HUES6 (cell line): ENCODE results near the gene CAMK1G.

ENCODE experiments used
- H3K27ac ChIP-seq: 2 replicates; pipeline ENCODE4 v1.7.0; 2013; ENCODE audit warnings: low read depth, mild to moderate bottlenecking, low read length, inconsistent platforms
- H3K27me3 ChIP-seq: 2 replicates; pipeline ENCODE4 v1.6.1; 2013; ENCODE audit warnings: low read length; ENCODE audit not compliant: control insufficient read depth, insufficient read depth
- H3K36me3 ChIP-seq: 2 replicates; pipeline ENCODE4 v1.6.1; 2013; ENCODE audit warnings: low read length; ENCODE audit not compliant: control insufficient read depth, insufficient read depth
- H3K4me1 ChIP-seq: 2 replicates; pipeline ENCODE4 v1.6.1; 2013; ENCODE audit warnings: low read length; ENCODE audit not compliant: control insufficient read depth, insufficient read depth
- H3K4me3 ChIP-seq: 2 replicates; pipeline ENCODE4 v1.5.1; 2013; ENCODE audit warnings: low read depth, low read length
- H3K9ac ChIP-seq: one replicate; pipeline ENCODE4 v1.6.1; 2013; ENCODE audit warnings: mild to moderate bottlenecking, low read length
- H3K9me3 ChIP-seq: 2 replicates; pipeline ENCODE4 v1.6.1; 2013; ENCODE audit warnings: low read depth, low read length; ENCODE audit not compliant: control insufficient read depth, insufficient read depth

The CAMK1G gene

DNA sequence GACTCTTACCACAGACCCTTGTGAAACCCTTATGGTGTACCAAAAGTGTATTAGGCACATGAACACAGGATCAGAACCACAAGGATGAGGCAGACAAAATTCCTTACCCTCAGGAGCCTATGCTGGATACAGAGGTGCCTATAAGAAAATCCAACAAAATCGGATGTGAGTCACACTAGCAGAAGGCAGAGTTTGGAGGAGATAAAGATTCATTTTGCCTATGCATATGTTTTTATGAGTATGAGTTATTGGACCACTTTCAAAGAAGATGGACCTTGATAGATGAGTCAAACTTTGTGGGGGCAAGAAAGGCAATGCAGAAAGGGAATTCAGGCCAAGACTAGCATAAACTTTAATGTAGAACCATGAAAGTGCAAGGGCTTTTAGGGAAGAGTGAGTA, 17.0 kb downstream of the CAMK1G start:
- Histone ChIP-seq H3K36me3 (no peaks in the 10 kb centered on the region), H3K4me1 (no peaks in the 10 kb centered on the region), H3K9ac (no peak overlapping the region), H3K9me3 (no peaks in the 10 kb centered on the region), H3K27ac (no peak overlapping the region), H3K4me3 (no peak overlapping the region), H3K27me3 (peaks cover 14% of the 10 kb centered on the region; the same call in 1 of the 2 replicates)

GRCh38 chr1:209601809-209602657, 18.5 kb downstream of the CAMK1G start:
- Histone ChIP-seq H3K9ac (no peak overlapping the region), H3K9me3 (no peaks in the 10 kb centered on the region), H3K27ac (no peak overlapping the region), H3K36me3 (no peaks in the 10 kb centered on the region), H3K27me3 (peaks cover 14% of the 10 kb centered on the region; the same call in 1 of the 2 replicates), H3K4me1 (no peaks in the 10 kb centered on the region), H3K4me3 (no peak overlapping the region)

- H3K36me3 ChIP-seq: no peaks in the 10 kb centered on the region
- peaks cover 14% of the 10 kb centered on the region; the same call in 1 of the 2 replicates for H3K27me3 ChIP-seq
Measured at GRCh38 chr1:209603877-209604276, 20.4 kb downstream of the CAMK1G start.

GRCh38 chr1:209607102-209607794, 23.7 kb downstream of the CAMK1G start:
- H3K9ac ChIP-seq: no peak overlapping the region
- no peak overlapping the region for H3K4me3 ChIP-seq
- H3K27me3 ChIP-seq: no peaks in the 10 kb centered on the region
- no peak overlapping the region for H3K27ac ChIP-seq
- H3K4me1 ChIP-seq: no peaks in the 10 kb centered on the region
- no peaks in the 10 kb centered on the region for H3K9me3 ChIP-seq
- no peaks in the 10 kb centered on the region for H3K36me3 ChIP-seq

More at GRCh38 chr1:209603877-209604276, 20.4 kb downstream of the CAMK1G start:
- H3K9me3 ChIP-seq: no peaks in the 10 kb centered on the region
- no peaks in the 10 kb centered on the region for H3K4me1 ChIP-seq
- H3K4me3 ChIP-seq: no peak overlapping the region
- H3K9ac ChIP-seq: no peak overlapping the region
- H3K27ac ChIP-seq: no peak overlapping the region

- Histone ChIP-seq H3K27me3 (no peaks in the 10 kb centered on the region), H3K27ac (no peak overlapping the region), H3K4me3 (no peak overlapping the region), H3K9me3 (no peaks in the 10 kb centered on the region), H3K36me3 (no peaks in the 10 kb centered on the region), H3K4me1 (no peaks in the 10 kb centered on the region), H3K9ac (no peak overlapping the region)
Measured at GRCh38 chr1:209607795-209608178, 24.3 kb downstream of the CAMK1G start.

DNA sequence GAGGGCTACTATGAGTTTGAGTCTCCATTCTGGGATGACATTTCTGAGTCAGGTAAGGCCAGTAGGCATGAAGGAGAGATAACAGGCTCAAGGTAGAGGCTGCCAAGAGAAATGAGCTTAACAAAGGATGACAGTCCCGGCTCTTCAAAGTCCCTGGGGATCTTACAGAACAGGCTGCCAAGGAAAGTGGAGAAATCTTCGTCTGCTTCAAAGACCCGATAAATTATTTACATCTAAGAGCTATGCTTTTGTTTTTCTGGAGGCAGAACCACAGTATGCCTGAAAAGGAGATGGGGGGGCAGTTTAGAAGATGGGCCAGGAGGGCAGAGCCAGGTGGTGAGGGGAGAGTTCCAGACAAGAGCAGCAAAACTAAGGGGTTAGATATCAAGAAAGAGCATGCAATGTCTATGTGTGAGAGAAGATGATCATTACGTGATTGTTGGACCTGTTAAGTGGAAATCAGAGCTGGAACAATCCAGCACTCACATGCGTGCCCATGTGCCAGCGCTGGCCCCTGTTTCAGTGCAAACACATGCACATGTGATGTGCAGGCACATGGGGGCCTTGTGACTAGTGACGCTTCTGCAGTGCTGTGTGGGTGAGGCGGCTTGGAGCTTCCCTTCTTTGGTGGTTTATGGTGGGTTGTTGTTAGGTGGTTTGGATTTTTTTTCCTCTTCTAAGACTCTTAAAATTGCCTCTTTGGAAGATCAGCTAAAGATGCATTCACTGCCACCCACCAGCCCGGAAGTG, 25.7 kb downstream of the CAMK1G start:
- Histone ChIP-seq H3K27ac (no peak overlapping the region), H3K9ac (no peak overlapping the region), H3K9me3 (no peaks in the 10 kb centered on the region), H3K36me3 (no peaks in the 10 kb centered on the region), H3K4me1 (no peaks in the 10 kb centered on the region), H3K4me3 (no peak overlapping the region), H3K27me3 (no peaks in the 10 kb centered on the region)

GRCh38 chr1:209609791-209610630, 26.5 kb downstream of the CAMK1G start:
- Histone ChIP-seq H3K9me3 (no peaks in the 10 kb centered on the region), H3K36me3 (no peaks in the 10 kb centered on the region), H3K27ac (no peak overlapping the region), H3K9ac (no peak overlapping the region), H3K4me1 (no peaks in the 10 kb centered on the region), H3K27me3 (no peaks in the 10 kb centered on the region), H3K4me3 (no peak overlapping the region)

DNA sequence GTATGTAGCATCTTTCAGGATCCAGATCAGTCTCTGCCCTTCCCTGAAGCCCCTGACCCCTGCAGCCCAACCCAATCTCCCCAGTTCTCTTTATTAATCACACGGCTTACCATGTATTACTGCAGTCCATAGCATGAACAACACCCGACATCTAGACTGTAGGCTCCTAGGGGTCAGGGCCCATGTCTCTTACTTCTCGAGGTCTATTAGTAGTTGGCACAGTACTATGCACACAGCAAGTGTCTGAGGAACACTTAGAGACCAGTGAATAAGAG, 27.1 kb downstream of the CAMK1G start:
- Histone ChIP-seq H3K4me1 (no peaks in the 10 kb centered on the region), H3K36me3 (no peaks in the 10 kb centered on the region), H3K9me3 (no peaks in the 10 kb centered on the region), H3K27me3 (no peaks in the 10 kb centered on the region), H3K9ac (no peak overlapping the region), H3K4me3 (no peak overlapping the region), H3K27ac (no peak overlapping the region)

GRCh38 chr1:209611771-209612570, 28.5 kb downstream of the CAMK1G start:
- H3K9ac ChIP-seq: no peak overlapping the region

More at GRCh38 chr1:209611771-209612570, 28.5 kb downstream of the CAMK1G start:
- H3K36me3 ChIP-seq: no peaks in the 10 kb centered on the region
- no peak overlapping the region for H3K4me3 ChIP-seq
- no peaks in the 10 kb centered on the region for H3K4me1 ChIP-seq
- no peaks in the 10 kb centered on the region for H3K27me3 ChIP-seq
- no peaks in the 10 kb centered on the region for H3K9me3 ChIP-seq
- H3K27ac ChIP-seq: no peak overlapping the region
